BJ (cell line): ENCODE data around the gene ANKS1A. TPM values are rescaled to one million over a fixed set of nuclear protein-coding genes. Genes with fewer than 3 reads are reported as not detected.
A peak's percentile ranks its signal among the peaks of the same experiment; 100 is the strongest.

ENCODE experiments used
- CTCF ChIA-PET: fragments of 350-600 bp; formaldehyde crosslinking; extraction: SDS; loops from one replicate; lab custom pipeline; 2021; ENCODE audit warnings: antibody characterized with exemption, inconsistent platforms; lab: Yijun Ruan, JAX
- POLR2A ChIA-PET: fragments of 300-600 bp; sonication (Branson Sonifier 250); formaldehyde crosslinking; extraction: SDS; loops from one replicate; lab custom pipeline; 2021; ENCODE audit warnings: antibody characterized with exemption; lab: Charles Lee
- DNase-seq: peaks from one replicate; pipeline ENCODE4 v3.0.0-alpha.2; 2011; ENCODE audit warnings: low read depth
- H3K27me3 ChIP-seq: 2 replicates; pipeline ENCODE4 v1.6.0; 2011; ENCODE audit warnings: low read length; ENCODE audit not compliant: control insufficient read depth, insufficient read depth
- H3K36me3 ChIP-seq: 2 replicates; pipeline ENCODE4 v1.5.1; 2011; ENCODE audit warnings: low read length; ENCODE audit not compliant: control insufficient read depth, insufficient read depth
- H3K4me3 ChIP-seq: 2 replicates; pipeline ENCODE4 v1.5.1; 2011; ENCODE audit warnings: low read depth, mild to moderate bottlenecking, control low read depth, low read length
- CTCF ChIP-seq: IDR thresholded peaks from 2 replicates; pipeline ENCODE4 v1.5.1; 2011; ENCODE audit warnings: low read depth, mild to moderate bottlenecking, control low read depth, inconsistent platforms, low read length, moderate library complexity; ENCODE audit not compliant: insufficient read depth
- polyA plus RNA-seq: library from polyadenylated mRNA; depleted of rRNA; stranded (reverse); fragments of >200 nt; gene quantifications from 2 replicates; pipeline ENCODE4 v1.2.3, GENCODE V29; 2011

Gene ANKS1A
- polyA plus RNA-seq, 1 experiment = 4.2 TPM

- ChIA-PET CTCF (interaction anchor here (0.9 to 1.9 kb wide), 4 partner anchors 12 to 261 kb away, joined by 3 to 7 read pairs (median 6); no protein-coding TSS in a partner anchor), POLR2A (no interaction called here)
- Histone ChIP-seq H3K36me3 (no peaks in the 10 kb centered on the region; the same call in 1 of the 2 replicates), H3K27me3 (no peaks in the 10 kb centered on the region), H3K4me3 (no peak overlapping the region)
- no peak for TF ChIP-seq CTCF
- DNase-seq = no peak
Observed at GRCh38 chr6:34979994-34980393, 90.9 kb downstream of the ANKS1A start.

- no peaks in the 10 kb centered on the region for H3K27me3 ChIP-seq
- H3K36me3 ChIP-seq = peaks cover 3% of the 10 kb centered on the region; the same call in 1 of the 2 replicates
- ChIA-PET POLR2A (no interaction called here), CTCF (interaction anchor here (1.7 to 1.9 kb wide), 4 partner anchors 11 to 260 kb away, joined by 6 to 8 read pairs (median 6); no protein-coding TSS in a partner anchor)
- no peak for DNase-seq
- H3K4me3 ChIP-seq = no peak overlapping the region
- no peak for TF ChIP-seq CTCF
Observed at GRCh38 chr6:34981366-34981765, 92.3 kb downstream of the ANKS1A start.

- POLR2A ChIA-PET = no interaction called here
- H3K4me3 ChIP-seq = no peak overlapping the region
- H3K36me3 ChIP-seq = peaks cover 3% of the 10 kb centered on the region; the same call in 1 of the 2 replicates
- no peaks in the 10 kb centered on the region for H3K27me3 ChIP-seq
- CTCF ChIA-PET = interaction anchor here (1.6 to 1.8 kb wide), 3 partner anchors 158 to 259 kb away, joined by 6 to 8 read pairs (median 7); no protein-coding TSS in a partner anchor
- no peak for TF ChIP-seq CTCF
- no peak for DNase-seq
Observed at GRCh38 chr6:34981951-34982350, 92.9 kb downstream of the ANKS1A start.

GRCh38 chr6:34982424-34982852, 93.4 kb downstream of the ANKS1A start:
- POLR2A ChIA-PET = no interaction called here
- Histone ChIP-seq H3K4me3 (no peak overlapping the region), H3K36me3 (peaks cover 3% of the 10 kb centered on the region; the same call in 1 of the 2 replicates), H3K27me3 (no peaks in the 10 kb centered on the region)
- peak; percentile 45 for TF ChIP-seq CTCF
- DNase-seq = no peak
- CTCF ChIA-PET = interaction anchor here (1.6 to 1.7 kb wide), 2 partner anchors 157 to 164 kb away, joined by 6 to 8 read pairs; no protein-coding TSS in a partner anchor

GRCh38 chr6:34984416-34984815, 95.4 kb downstream of the ANKS1A start:
- H3K4me3 ChIP-seq = no peak overlapping the region
- peaks cover 3% of the 10 kb centered on the region; the same call in 1 of the 2 replicates for H3K36me3 ChIP-seq
- POLR2A ChIA-PET = no interaction called here
- DNase-seq = no peak
- no peaks in the 10 kb centered on the region for H3K27me3 ChIP-seq
- CTCF ChIA-PET = interaction anchor here (1.2 to 7.1 kb wide), 5 partner anchors 12 to 256 kb away, joined by 3 to 103 read pairs (median 21); no protein-coding TSS in a partner anchor
- no peak for TF ChIP-seq CTCF
